AG09319 (cell line): ENCODE results near the gene FBN1.

Experiments used
- DNase-seq: peaks from one replicate; pipeline ENCODE4 v3.0.0-alpha.2; 2010; ENCODE audit warnings: low read depth; ENCODE audit errors: extremely low read depth
- TF ChIP-seq, protein P1 (sequence below): IDR thresholded peaks from 2 replicates; pipeline ENCODE4 v1.5.1; 2011; ENCODE audit warnings: low read depth, mild to moderate bottlenecking, inconsistent platforms, low read length, moderate library complexity

Gene FBN1

DNA sequence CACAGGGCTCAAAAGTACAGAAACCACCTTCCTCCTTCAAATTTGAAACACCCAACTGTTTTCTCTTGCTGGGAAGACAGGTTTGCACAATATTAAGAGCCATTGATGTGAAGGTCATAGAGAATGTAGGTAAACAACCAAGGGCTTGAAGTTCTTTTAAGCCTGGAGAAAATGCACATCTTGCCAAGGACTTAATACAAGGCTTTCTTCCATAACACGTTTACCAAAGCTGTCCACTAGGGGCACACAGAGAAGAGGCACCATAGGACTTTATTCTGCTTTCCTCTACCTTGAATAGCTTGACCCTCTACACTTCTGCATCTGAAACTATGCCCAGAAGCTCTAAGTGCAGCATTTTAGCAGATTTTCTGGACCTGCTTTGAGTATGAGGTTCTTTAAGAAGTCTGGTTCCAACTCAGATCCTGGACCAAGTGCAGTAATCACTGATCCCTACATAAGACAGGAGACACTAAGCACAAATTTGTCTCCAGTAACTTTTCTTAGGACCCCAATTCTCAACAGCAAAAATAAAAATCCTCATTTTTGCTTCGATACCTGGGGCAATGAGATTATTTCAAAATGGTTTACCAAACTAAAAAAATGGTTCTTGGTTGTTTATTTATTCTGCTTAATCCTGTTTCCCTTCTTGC, 138.0 kb downstream of the FBN1 start:
- DNase-seq: no peak
- TF ChIP-seq, protein P1, sequence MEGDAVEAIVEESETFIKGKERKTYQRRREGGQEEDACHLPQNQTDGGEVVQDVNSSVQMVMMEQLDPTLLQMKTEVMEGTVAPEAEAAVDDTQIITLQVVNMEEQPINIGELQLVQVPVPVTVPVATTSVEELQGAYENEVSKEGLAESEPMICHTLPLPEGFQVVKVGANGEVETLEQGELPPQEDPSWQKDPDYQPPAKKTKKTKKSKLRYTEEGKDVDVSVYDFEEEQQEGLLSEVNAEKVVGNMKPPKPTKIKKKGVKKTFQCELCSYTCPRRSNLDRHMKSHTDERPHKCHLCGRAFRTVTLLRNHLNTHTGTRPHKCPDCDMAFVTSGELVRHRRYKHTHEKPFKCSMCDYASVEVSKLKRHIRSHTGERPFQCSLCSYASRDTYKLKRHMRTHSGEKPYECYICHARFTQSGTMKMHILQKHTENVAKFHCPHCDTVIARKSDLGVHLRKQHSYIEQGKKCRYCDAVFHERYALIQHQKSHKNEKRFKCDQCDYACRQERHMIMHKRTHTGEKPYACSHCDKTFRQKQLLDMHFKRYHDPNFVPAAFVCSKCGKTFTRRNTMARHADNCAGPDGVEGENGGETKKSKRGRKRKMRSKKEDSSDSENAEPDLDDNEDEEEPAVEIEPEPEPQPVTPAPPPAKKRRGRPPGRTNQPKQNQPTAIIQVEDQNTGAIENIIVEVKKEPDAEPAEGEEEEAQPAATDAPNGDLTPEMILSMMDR: peak; percentile 50

DNA sequence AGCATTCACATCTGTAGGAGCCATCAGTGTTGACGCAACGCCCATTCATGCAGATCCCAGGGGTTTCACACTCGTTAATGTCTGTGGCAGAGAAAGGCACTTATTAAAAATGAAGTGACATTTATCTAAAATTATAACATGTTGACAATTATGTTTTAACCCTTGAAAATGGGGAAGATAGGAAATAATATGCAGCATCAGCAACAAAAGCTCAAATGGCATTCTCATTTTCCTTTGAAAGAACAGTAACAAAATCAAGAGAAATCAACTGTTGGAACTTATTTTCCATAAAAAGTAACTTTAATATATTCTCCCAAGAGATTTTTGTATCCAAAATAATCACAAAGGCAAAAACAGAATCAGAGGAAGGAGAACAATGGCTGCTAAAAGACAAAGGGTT, 140.4 kb downstream of the FBN1 start:
- TF ChIP-seq, protein P1: no peak
- DNase-seq: no peak

DNA sequence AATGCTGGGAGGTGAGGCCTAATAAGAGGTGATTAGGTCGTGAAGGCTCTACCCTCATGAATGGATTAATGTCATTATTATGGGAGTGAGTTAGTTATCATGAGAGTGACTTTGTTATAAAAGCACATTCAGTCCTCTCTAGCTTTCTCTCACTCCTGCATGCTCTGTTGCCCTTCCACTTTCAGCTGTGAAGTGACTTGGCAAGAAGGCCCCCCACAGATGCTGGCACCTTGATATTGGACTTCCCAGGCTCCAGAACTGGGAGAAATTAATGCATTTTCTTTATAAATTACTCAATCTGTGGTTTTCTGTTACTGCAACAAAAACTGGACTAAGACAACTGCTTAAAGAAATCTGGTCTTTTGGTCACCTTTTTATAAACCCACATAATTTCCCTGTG, 144.3 kb downstream of the FBN1 start:
- DNase-seq: no peak
- TF ChIP-seq, protein P1: no peak

DNA sequence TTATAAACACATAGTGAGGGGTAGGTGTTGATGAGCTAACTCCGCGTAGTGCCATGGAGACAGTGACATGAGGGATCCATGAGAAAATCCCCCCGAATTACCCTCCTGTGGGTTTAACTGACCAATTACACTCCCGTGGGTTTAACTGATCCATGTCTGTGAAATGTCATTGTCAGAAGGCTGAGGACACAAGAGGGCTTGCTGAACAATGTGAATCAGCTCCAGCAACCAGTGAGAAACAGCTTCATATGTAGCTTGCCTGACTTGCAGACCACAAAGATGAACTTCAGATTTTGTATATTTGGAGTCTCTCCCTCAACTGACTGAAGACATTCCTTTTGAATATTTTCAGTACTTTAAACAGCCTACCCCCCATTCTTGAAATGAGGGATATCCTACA, 144.9 kb downstream of the FBN1 start:
- TF ChIP-seq, protein P1: no peak
- no peak for DNase-seq

DNA sequence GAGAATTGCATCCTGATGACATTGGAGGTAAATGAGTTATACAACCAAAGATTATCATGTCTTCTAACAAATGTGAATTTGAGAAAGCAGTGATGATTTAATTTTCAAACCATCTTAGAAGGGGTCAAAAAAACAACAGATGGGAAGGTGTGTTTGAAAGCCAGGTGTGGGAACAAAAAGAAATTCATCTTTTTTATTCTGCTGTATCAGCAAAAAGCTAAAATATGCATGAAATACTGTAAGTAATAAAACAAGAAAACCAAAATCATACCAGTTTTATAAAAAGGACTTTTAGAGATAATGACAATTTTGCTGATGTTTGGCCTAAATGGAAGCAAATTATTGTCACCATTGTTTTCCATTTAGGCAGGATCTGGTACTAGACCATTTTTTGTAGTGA, 145.5 kb downstream of the FBN1 start:
- DNase-seq: no peak
- TF ChIP-seq, protein P1: no peak

DNA sequence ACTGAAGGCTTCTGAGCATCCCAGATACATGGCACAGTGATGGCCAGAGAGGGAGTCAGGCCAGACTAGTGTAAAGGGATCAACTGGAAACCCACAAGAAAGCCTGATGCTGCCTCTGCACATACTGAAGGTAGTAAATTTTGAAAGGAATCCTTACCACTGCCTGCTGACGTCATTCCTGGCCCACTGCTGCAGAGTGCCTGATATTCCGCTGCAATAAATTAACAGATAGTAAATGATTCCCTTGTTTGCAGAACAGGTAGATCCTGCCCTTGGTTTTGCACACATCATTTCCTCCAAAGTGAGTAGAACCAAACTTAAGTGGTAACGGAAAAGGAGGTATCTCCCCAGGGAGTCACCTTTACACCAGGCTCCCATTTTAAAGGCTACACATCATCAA, 146.7 kb downstream of the FBN1 start:
- TF ChIP-seq, protein P1: no peak
- DNase-seq: no peak

DNA sequence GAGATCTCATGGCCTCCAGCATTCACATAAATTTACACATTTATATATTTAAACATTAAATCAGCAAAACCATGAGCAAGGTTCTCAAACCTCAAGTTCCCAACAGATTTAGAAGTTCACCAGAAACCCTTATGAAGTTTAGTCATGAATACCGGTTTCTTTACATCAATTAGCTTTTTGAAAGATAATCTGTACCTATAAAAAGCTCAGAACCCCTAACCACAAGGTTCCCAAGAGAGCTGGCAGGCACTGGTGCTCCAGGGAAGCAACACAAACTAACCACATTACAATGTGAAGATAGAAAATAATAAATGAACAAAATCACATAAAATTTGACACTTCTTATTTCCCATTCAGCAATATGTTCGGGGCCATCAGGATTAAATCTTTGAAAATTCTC, 150.9 kb downstream of the FBN1 start:
- TF ChIP-seq, protein P1: no peak
- DNase-seq: no peak
